ENCODE results near the gene NBPF11. TPM values are rescaled to one million over a fixed set of nuclear protein-coding genes. Genes with fewer than 3 reads are reported as not detected.

NBPF11 gene
- total RNA-seq: 1.7 and 2.7 TPM in 2 replicates

DNA sequence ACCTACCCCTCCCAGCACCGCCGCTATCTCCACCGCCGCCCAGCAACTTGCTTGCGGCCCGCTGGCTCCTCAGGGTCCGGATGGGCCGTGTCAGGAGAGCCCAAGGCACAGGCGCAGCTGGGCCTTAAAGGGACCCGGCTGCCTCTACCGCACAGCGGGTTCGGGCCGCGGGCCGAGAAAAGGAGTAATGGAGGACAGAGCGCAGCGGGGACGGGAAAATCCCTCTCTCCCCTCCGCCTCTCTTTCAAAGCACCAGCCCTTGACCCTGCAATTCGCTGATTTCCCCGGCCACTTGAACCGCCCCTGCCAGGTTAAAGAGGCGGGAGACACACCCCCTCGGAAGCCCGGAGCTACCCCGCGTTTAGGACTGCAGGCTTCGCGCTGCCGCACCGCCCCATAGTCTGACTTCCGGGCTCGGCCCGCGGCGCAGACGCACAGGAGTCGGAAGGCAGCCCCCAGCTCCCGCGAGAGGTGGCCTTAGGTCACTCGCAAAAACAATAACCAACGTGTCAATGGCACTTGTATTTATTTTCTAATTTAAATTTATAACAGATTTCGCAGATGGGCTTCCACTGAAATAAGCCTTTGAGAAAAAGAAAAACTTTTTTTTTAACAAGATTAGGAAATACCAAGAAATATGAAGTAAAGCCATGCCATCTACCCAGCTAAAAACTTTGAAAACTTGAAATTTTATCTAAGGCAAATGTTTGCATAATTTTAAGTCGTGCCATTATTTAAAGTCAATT, at the start of gene NBPF11:
NBPF11 (minus strand) TSS at position 371 of the 746 bp plus-strand sequence. CDS start 25,278 bp downstream, outside the sequence.

Other genes with a start within 250 kb of the NBPF11 start
- not detected in 2 replicates for gene GJA8, start 249.5 kb downstream of the NBPF11 start, total RNA-seq
- gene GPR89B, start 223.9 kb downstream of the NBPF11 start, total RNA-seq: 5.9 and 7.5 TPM in 2 replicates

Measured in mammary microvascular endothelial cell (primary cell).